HepG2 (cell line): ENCODE results near the gene PDZD7. TPM values are rescaled to one million over a fixed set of nuclear protein-coding genes. Genes with fewer than 3 reads are reported as not detected.
A peak's percentile ranks its signal among the peaks of the same experiment; 100 is the strongest.

Experiments used
- BORCS8-MEF2B ChIP-seq: sonication (generic); formaldehyde crosslinking; IDR thresholded peaks from 2 replicates; pipeline ENCODE4 v1.8.0; 2022; ENCODE audit warnings: mild to moderate bottlenecking, missing genetic modification reagents
- CCAR2 ChIP-seq: fragments of 200-400 bp; formaldehyde crosslinking; optimal IDR thresholded peaks from 2 replicates; pipeline ENCODE3; 2018; ENCODE audit warnings: low read depth, mild to moderate bottlenecking, low read length, moderate library complexity
- HMGXB4 ChIP-seq, 2 experiments: sonication (generic) in 1 of 2; formaldehyde crosslinking in 1 of 2; IDR thresholded peaks; 2 replicates each; pipeline versions ENCODE4 v1.4.0 to v1.6.1; 2018 to 2020; ENCODE audit warnings: missing genetic modification reagents in 2 of 2, borderline replicate concordance in 1 of 2, low read depth in 1 of 2, mild to moderate bottlenecking in 1 of 2, missing biosample characterization in 1 of 2
- HNF1B ChIP-seq: sonication (generic); formaldehyde crosslinking; IDR thresholded peaks from 2 replicates; pipeline ENCODE4 v1.5.1; 2020; ENCODE audit warnings: mild to moderate bottlenecking, moderate library complexity, missing genetic modification reagents
- IKZF5 ChIP-seq: IDR thresholded peaks from 2 replicates; pipeline ENCODE4 v1.6.1; 2018; ENCODE audit warnings: missing genetic modification reagents, mild to moderate bottlenecking, missing compliant biosample characterization
- PHF20 ChIP-seq: sonication (generic); formaldehyde crosslinking; IDR thresholded peaks from 2 replicates; pipeline ENCODE4 v1.5.0; 2020; ENCODE audit warnings: mild to moderate bottlenecking, missing genetic modification reagents
- RCOR2 ChIP-seq: IDR thresholded peaks from 2 replicates; pipeline ENCODE4 v1.6.1; 2016; ENCODE audit warnings: missing biosample characterization, missing genetic modification reagents
- SRSF1 ChIP-seq: fragments of 200-400 bp; formaldehyde crosslinking; optimal IDR thresholded peaks from 2 replicates; pipeline ENCODE3; 2017; ENCODE audit warnings: mild to moderate bottlenecking, low read depth, low read length, moderate library complexity
- ZBTB7B ChIP-seq: sonication (generic); formaldehyde crosslinking; IDR thresholded peaks from 2 replicates; pipeline ENCODE4 v1.4.0; 2020; ENCODE audit warnings: missing genetic modification reagents
- ZFP90 ChIP-seq: sonication (generic); formaldehyde crosslinking; IDR thresholded peaks from 2 replicates; pipeline ENCODE4 v1.8.0; 2022; ENCODE audit warnings: missing genetic modification reagents, mild to moderate bottlenecking, inconsistent platforms, borderline replicate concordance
- ZNF124 ChIP-seq: sonication (generic); formaldehyde crosslinking; IDR thresholded peaks from 2 replicates; pipeline ENCODE4 v1.4.0; 2020; ENCODE audit warnings: missing genetic modification reagents
- ZNF207 ChIP-seq: fragments of 450-650 bp; IDR thresholded peaks from 2 replicates; pipeline ENCODE4 v1.6.1; 2016; ENCODE audit warnings: antibody characterized with exemption, borderline replicate concordance
- ZNF33A ChIP-seq: sonication (generic); formaldehyde crosslinking; IDR thresholded peaks from 2 replicates; pipeline ENCODE4 v1.5.1; 2020; ENCODE audit warnings: missing genetic modification reagents, mild to moderate bottlenecking, moderate library complexity, borderline replicate concordance
- ZNF362 ChIP-seq: sonication (generic); formaldehyde crosslinking; IDR thresholded peaks from 2 replicates; pipeline ENCODE4 v1.4.0; 2020; ENCODE audit warnings: missing genetic modification reagents, mild to moderate bottlenecking, borderline replicate concordance
- ZNF543 ChIP-seq: sonication (generic); formaldehyde crosslinking; IDR thresholded peaks from 2 replicates; pipeline ENCODE4 v1.4.0; 2020; ENCODE audit warnings: mild to moderate bottlenecking, missing genetic modification reagents
- polyA plus RNA-seq, 8 experiments: library from polyadenylated mRNA; depleted of rRNA in 3 of 8; stranded (reverse) in 7 of 8; unstranded in 1 of 8; fragments of >200 nt; fragmentation: Illumina TruSeq in 4 of 8; extraction: Trizol in 4 of 8; gene quantifications; 2 replicates each; pipeline versions ENCODE4 v1.2.1 to v1.2.3, GENCODE V29; 2011 to 2016; ENCODE audit warnings: low read depth in 4 of 8, missing spikeins in 1 of 8, mixed read lengths in 1 of 8; ENCODE audit not compliant: insufficient read depth in 1 of 8
- total RNA-seq, 5 experiments: library from RNA; depleted of rRNA; stranded (reverse); fragments of >200 nt; fragmentation: Illumina TruSeq; extraction: Trizol; gene quantifications; 2 replicates each; pipeline ENCODE4 v1.2.3, GENCODE V29; 2016; ENCODE audit warnings: low read depth in 1 of 5
- TF ChIP-seq, protein P1 (sequence below): sonication (generic); formaldehyde crosslinking; IDR thresholded peaks from 2 replicates; pipeline ENCODE4 v1.8.1; 2023; ENCODE audit warnings: missing genetic modification reagents, inconsistent platforms, borderline replicate concordance
- TF ChIP-seq, protein P2 (sequence below): sonication (generic); formaldehyde crosslinking; IDR thresholded peaks from 2 replicates; pipeline ENCODE4 v1.4.0; 2020; ENCODE audit warnings: missing genetic modification reagents, borderline replicate concordance

The PDZD7 gene
- total and polyA plus RNA-seq, 2 of the 13 experiments (the other 11 are each of a cell fraction or from before 2014, with no cell fraction given), result 0.58 to 0.73 TPM

DNA sequence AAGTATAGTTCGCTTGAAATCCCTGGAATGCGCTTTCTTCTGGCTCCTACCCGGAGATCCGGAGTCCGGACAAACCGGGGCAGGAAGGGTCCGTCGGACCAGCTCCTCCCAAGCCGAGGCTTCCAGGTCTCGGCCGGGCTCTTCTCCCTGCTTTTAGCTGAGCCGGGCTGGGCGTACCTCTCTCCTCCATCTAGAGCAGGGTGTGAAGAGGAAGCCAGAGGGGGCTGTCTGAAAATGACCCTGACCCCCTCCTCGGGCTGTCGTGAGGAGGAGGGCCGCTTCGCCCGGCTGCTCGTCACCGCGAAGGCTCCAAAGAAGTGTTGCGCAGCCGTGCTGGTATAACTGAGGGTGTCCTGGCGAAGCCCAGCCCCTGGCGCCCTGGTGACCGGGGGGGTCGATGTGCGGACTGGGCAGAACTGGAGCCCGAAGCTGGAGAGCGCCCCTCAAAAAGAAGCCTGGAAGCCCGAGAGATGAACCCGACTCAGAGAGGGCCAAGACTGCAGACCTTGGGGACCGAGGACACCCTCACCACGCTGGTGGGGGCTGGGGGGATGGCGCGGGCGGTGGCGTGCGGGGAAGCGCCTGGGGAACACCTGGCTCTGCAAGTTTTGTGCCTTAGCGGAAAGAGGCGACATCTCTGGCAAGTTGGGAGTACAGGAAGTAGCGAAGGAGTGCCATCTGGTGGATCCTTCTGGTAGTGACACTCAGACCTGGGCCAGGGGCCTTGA, 36.6 kb upstream of the PDZD7 start (continued):
- TF ChIP-seq PHF20 (CRISPR knock-in tag) (peak; percentile 60), ZNF362 (CRISPR knock-in tag) (no peak), IKZF5 (0 out of 2 replicates have a peak, but pooled peaks have one; percentile 20), ZNF207 (no peak), RCOR2 (CRISPR knock-in tag) (no peak), ZFP90 (CRISPR knock-in tag) (peak; percentile 33; the same call in 1 of the 2 replicates), SRSF1 (peak; percentile 83), HNF1B (CRISPR knock-in tag) (0 out of 2 replicates have a peak, but pooled peaks have one; percentile 40), ZNF124 (CRISPR knock-in tag) (peak; percentile 22; the same call in 1 of the 2 replicates), ZNF33A (CRISPR knock-in tag) (no peak), BORCS8-MEF2B (CRISPR knock-in tag) (no peak), ZBTB7B (CRISPR knock-in tag) (peak; percentile 59; the same call in 1 of the 2 replicates), CCAR2 (no peak), HMGXB4 (CRISPR knock-in tag; IDR thresholded peaks at IDR 0.05; ENCODE audit: borderline replicate concordance in 1 of 2, low read depth in 1 of 2) (peak; percentile 66 to 83; a peak in 3 of 4 replicates), ZNF543 (0 out of 2 replicates have a peak, but pooled peaks have one; percentile 44)
- TF ChIP-seq, protein P1, sequence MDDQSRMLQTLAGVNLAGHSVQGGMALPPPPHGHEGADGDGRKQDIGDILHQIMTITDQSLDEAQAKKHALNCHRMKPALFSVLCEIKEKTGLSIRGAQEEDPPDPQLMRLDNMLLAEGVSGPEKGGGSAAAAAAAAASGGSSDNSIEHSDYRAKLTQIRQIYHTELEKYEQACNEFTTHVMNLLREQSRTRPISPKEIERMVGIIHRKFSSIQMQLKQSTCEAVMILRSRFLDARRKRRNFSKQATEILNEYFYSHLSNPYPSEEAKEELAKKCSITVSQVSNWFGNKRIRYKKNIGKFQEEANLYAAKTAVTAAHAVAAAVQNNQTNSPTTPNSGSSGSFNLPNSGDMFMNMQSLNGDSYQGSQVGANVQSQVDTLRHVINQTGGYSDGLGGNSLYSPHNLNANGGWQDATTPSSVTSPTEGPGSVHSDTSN (CRISPR knock-in tag), result no peak
- TF ChIP-seq, protein P2, sequence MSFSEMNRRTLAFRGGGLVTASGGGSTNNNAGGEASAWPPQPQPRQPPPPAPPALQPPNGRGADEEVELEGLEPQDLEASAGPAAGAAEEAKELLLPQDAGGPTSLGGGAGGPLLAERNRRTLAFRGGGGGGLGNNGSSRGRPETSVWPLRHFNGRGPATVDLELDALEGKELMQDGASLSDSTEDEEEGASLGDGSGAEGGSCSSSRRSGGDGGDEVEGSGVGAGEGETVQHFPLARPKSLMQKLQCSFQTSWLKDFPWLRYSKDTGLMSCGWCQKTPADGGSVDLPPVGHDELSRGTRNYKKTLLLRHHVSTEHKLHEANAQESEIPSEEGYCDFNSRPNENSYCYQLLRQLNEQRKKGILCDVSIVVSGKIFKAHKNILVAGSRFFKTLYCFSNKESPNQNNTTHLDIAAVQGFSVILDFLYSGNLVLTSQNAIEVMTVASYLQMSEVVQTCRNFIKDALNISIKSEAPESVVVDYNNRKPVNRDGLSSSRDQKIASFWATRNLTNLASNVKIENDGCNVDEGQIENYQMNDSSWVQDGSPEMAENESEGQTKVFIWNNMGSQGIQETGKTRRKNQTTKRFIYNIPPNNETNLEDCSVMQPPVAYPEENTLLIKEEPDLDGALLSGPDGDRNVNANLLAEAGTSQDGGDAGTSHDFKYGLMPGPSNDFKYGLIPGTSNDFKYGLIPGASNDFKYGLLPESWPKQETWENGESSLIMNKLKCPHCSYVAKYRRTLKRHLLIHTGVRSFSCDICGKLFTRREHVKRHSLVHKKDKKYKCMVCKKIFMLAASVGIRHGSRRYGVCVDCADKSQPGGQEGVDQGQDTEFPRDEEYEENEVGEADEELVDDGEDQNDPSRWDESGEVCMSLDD (CRISPR knock-in tag), result 0 out of 2 replicates have a peak, but pooled peaks have one; percentile 20
